ENCODE data around the gene ZNF653. TPM values are rescaled to one million over a fixed set of nuclear protein-coding genes. Genes with fewer than 3 reads are reported as not detected.

ZNF653 gene
- total RNA-seq, 1 experiment from 2014 or later: 9.8 TPM

DNA sequence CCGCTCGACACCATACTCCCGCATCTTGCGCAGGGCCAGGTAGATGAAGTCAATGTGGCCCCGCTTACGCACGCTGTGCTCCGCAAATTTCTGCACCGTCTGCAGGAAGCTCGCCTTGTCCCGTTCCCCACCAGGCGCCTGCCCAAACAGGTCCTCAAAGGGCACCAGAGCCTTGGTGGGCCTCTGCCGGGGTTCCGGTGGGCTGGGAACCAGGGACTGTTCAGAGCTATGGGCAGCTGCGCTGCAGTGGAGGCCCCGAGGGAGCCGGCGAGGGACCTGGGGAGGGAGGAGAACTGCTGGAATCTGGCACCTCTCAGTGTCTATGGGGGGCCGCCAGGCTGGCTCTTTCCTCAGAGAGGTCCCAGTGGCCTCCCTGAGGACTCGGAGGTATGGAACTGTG, 8.3 kb upstream of the ZNF653 start:
- DNase-seq (ENCODE audit: low spot score): no peak

DNA sequence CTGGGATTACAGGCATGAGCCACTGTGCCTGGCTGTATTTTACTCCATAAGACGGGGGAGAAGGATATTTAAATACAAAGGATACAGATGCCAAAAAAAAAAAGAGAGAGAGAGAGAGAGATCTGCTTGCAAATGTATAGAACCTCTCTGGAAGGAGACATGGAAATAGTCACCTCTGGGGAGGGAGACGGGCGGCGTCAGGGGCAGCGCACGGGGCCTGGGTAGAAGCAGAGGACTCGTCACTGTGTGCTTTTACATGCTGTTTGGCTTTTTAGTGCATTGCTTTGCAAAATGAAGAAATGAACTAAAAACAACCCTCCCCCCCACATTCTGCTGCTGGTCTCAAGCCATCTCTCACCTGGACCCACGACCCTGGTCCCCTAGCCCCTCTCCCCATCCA, 4.8 kb upstream of the ZNF653 start:
- DNase-seq (ENCODE audit: low spot score): no peak

DNA sequence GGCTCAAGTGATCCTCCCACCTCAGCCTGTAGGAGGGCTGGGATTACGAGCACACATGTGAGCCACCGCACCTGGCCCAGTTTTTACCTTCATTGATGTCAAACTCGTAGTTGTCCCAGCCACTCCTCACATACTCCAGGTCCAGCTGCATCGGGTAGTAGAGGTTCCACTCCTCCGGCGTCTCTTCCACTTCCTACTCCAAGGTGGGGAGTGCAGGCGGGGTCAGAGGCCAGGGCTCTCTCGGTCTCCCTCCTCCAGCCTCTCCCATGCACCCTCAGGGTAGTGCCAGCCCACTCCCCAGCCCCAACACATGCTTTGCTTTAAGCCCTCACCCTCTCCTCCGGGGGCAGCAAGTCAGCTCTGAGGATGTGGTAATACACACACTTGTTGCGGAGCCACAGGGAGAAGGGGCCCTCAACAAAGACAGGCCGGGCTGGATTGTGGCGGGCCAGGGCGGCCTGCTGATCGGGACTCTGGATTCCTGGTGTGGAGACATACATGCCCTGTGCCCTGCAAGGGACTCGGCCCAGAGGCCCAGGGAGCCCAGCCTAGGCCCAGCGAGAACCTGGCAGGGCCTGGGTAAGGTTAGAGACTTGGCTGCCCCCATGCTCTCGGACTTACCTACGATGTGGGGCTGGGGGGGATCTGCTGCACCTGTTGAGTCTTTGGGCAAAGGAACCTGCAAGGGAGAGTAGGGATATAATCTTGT, 1.9 kb upstream of the ZNF653 start:
- no peak for DNase-seq (ENCODE audit: low spot score)

DNA sequence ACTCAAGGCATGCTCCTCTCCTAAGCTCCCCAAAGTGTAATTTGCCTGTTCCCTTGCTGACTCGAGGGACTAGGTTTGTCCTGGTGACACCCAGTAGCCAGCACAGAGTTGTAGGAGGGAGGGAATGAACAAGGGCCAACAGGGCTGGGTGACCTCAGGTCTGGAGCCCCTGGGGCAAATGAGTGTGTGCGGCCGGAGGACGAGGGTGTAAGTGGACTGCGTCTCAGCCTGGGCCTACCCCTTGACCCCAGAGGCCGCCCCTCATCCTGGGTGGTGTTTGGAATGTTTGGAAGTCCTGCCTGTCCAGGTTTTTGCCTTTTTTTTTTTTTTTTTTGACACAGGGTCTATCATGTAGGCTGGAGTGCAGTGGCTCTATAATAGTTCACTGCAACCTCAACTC, 1.3 kb upstream of the ZNF653 start:
- DNase-seq (ENCODE audit: low spot score): no peak

DNA sequence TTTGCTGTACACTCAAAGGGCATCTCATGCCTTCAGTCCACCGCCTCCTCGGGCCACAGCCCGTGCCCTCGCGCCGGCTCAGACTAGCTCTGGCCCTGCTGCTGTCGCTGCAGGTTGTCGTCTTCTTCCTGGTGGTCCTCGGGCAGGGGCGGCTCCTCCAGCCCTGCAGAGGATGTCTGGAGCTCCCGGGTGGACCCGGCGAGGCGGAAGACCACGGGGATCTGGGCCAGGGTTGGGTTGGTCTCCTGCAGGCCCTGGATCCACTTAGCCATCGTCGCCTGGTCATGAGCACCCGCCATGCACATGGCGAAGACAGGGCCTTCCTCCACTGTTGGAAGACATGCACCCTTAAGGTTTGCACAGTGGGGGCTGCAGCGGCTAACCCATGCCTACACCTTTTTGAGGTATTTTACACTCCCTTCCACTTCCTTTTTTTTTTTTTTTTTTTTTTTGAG, 489 bp upstream of the ZNF653 start:
- DNase-seq (ENCODE audit: low spot score): no peak

DNA sequence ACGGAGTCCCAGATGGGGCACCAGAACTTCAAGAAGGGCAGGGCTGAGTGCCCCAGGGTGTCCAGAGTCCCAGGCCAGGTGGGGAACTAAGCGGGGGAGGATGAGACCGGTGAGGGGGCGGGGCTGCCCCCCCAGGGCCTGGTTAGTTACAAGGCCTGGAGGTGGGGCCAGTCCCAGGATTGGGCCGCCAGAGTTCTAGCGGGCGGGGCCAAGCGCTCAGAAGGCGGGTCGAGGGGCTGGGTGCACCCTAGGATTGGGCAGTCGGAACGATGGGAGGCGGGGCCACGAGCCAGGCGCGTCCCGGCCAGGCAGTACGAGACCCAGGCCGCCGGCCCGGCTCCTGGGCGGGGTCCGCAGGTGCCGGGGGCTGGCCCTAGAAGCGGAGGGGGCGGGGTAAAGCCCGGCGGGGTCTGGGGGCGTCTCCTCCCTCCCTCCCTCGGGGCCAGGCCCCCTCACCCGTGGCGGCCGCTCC, 571 bp downstream of the ZNF653 start:
- peak; percentile 91 for DNase-seq (ENCODE audit: low spot score)

DNA sequence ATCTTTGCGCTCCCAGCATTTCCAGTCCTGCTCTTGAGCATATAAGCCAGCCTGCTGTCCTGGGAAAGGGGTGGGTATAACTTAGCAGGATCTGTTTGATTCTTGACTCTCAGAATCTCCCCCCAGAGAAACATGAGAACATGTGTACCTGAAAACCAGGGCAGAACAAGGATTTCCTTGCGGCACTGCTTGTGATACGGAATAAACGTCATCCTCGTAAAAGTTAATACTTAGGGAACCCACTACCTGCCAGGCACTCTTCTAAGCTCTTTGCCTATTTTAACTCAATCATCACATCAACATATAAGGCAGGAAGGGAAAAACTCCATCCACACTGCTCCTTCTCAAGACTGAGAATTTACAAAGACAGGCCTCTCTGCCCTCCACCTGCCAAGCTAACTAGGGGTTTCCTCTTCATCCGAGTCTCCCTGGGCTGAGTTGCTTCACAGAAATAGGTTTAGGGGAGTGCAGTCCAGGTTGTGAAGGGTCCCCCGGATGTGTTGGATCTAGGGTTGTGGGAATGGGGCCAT, 1.1 kb downstream of the ZNF653 start:
- DNase-seq (ENCODE audit: low spot score): no peak

DNA sequence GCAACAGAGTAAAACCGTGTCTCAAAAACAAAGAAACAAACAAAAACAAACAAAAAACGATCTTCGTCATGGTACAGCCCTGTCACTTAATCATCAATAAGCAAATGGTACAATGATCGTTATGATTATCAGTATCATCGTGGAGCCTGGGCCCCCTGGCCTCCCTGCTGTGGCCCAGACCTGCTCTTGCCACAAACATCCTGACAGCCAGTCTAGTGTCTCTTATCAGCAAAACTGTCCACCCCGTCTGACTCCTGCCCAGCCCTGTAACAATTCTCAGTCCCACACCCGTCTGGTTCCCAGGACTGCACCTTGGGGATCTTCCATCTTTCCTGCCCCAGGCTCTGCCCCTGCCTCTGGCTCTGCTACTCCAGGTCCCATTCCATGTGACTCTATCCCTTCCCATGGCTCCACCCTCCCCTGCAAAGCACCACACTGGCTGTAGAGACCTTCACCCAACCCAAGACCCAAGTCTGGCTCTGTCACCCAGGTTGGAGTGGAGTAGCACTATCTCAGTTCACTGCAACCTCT, 5.7 kb downstream of the ZNF653 start:
- no peak for DNase-seq (ENCODE audit: low spot score)

DNA sequence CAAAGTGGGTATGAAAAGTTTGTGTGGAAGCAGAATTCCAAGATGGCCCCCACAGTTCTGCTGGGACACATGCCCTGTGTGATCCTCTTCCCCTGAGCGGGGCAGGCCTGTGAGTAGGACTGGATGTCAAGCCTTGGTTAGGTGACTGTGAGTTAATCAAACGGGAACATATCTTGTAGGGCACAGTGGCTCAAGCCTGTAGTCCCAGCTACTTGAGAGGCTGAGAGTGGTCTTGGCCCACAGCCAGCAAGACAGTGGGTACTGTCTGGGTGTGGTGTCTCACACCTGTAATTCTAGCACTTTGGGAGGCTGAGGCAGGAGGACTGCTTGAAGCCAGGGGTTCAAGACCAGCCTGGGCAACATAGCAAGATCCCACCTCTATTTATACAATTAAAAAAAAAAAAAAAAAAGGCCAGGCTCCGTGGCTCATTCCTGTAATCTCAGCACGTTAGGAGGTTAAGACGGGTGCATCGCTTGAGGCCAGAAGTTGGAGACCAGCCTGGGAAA, 6.4 kb downstream of the ZNF653 start:
- DNase-seq (ENCODE audit: low spot score): no peak

DNA sequence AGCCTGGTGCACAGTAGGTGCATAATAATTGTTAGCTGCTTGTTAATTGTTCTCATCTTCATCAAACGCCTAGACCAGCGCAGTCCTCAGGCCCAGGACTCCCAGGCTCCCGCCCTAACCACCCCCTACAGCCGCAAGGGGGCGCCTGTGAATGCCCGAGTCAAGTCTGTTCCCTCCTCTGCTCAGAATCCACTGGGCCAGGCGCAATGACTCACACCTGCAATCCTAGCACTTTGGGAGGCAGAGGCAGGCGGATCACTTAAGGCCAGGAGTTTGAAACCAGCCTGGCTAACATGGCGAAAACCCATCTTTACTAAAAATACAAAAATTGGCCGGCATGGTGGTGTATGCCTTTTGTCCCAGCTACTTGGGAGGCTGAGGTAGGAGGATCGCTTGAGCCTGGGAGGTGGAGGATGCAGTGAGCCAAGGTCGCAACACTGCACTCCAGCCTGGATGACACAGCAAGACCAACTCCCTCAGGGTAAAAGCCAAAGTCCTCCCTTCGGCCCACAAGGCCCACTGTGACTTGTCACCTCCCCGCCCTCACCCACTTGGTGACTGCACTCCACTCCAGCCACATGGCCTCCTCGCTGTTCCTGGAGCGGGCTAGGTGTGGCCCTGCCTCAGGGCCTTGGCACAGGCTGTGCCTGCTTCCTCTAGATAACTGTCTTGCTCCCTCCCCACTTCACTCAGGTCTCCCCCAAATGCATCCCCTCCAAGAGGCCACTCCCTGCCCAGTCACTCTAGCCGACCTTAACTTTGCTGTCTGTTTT, 9.1 kb downstream of the ZNF653 start:
- DNase-seq (ENCODE audit: low spot score): peak; percentile 53

DNA sequence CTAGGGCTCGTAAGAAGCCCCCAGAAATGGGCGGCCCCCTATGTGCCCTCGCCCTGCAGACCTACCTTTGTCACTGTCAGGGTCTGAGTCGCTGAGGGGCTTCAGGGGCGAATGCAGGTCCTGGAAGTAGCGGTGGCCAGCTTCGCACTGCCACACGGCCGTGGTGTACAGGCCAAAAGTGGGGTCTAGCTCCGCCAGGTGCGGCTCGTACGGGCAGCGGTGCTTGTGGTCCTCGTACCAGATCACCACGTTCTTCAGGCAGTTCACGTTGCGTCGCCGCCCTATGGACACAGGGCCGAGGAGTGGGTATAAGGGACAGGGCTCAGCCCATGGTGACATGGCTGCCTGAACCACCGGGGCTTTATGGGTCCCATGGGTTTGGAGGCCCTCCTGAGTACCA, 9.8 kb downstream of the ZNF653 start:
- no peak for DNase-seq (ENCODE audit: low spot score)

DNA sequence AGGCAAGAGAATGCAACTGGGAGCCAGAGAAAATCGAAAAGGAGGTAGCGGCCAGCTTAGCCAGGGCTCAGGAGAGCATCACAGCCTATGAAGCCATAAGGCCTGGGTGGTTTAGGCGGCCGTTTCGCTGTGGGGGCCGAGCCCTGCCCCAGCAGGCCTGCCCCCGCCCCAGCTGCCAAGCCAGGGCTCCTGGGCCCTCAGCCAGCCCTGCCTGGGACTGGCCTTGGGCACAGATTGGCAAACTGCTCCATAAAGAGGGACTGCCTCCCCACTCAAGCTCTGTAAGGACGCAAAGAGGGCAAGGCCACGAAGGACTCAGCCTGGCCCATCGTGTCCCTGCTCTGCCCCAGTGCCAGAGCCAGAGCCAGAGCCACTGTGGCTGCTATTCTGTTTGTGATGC, 10.2 kb downstream of the ZNF653 start:
- no peak for DNase-seq (ENCODE audit: low spot score)

DNA sequence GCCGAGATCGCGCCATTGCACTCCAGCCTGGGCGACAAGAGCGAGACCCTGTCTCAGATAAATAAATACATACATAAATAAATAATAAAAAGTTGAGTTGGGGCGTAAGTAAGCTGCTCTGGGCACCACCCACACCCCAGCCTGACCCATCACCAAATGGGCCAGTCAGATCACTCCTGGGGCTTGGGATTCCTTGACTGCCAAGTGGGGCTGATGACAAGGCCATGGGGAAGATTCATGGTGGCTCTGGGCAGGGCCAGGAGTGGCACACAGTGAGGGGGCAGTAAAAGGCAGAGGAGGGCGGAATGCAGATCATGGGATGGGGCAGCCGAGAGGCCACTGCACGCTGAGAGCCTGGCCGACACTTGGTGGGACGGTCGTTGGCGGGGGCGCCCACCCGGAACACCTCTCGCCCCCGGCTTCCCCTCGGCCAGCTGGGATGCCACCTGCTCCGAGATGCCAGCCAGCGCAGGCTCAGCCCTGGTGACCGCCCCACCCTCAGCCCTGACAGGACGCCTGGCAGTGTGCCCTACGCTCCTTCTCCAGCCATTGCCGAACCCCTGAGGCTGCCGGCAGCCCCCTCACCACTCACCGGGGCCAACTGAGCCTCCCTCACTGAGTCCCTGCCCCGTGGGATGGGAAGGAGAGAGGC, 10.9 kb downstream of the ZNF653 start:
- no peak for DNase-seq (ENCODE audit: low spot score)

DNA sequence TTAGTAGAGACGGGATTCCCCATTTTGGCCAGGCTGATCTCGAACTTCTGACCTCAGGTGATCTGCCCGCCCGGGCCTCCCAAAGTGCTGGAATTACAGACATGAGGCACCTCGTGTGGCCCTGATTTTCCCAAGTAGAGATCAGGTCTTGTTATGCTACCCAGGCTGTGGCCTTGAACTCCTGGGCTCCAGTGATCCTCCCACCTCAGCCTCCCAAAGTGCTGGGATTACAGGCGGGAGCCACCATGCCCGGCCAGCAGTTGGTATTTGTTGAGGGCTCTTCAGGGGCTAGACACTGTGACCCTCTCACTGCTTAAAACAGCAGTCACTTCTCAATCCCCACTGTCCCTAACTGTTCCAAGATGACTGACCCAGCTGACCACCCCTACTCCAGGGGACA, 16.3 kb downstream of the ZNF653 start:
- no peak for DNase-seq (ENCODE audit: low spot score)

DNA sequence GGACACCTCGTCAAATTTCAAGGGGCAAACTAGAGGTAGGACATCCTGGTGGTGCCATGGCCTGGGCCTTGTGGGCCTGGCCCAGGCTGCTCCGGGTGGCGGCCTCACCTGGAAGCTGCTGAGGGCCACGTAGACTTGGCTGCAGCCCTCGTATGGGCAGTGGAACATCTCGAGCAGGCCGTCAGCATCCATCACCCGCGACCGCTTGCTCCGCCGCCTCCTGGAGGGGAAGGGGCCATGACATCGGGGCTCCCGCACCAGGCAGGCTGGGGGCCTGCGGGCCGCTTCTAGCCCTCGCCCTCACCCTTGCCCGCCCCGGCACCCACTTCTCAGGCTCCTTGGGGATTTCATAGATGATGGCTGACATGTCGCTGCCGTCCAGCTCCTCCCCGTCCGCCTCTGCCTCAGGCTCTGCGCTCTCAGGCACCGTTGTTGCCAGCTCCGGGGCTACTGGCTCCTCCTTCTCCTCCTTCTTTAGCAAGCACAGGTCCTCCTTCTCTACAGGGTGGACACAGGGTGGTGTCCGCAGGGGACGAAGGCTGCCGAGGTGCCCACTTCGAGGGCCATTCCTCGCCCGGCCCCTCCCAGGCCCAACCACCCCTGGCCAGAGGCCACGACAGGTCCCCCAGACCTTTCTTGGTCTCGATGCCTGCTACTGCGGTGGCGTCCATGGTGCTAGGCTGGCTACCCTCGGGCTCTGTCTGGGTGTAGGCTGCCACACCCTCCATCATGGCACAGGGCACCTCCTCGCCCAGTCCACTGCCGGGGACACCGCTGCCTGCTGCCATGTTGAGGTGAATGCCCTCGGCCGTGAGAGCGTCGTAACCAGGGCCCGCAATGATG, 18.8 kb downstream of the ZNF653 start:
- no peak for DNase-seq (ENCODE audit: low spot score)

DNA sequence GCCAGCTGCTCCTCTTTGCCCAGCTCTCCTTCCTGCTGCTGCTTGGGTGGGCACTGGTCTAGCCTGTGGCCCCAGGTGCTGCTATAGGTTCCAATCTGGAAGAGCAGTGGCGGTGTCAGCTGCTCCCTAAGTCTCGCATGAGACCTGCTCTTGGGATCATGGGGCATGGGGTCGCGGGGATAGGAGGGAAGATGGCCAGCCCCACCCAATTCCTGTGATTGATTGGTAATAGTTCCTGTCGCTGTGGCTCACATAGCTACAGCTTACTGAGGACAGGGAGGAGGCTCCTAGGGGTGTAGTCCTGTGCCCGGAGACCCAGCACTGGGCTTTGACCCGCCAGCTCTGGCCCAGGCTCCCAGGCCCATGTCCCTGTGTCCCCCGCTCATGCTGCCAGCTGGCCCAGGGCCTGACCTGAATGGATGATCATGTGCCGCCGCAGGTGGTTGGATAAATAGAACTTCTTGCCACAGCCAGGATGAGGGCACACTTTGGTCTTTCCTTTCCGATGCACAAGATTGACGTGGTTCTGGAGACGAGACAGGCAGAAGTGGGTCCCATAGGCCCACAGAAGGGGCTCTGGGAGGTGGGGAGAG, 20.3 kb downstream of the ZNF653 start:
- DNase-seq (ENCODE audit: low spot score): no peak

DNA sequence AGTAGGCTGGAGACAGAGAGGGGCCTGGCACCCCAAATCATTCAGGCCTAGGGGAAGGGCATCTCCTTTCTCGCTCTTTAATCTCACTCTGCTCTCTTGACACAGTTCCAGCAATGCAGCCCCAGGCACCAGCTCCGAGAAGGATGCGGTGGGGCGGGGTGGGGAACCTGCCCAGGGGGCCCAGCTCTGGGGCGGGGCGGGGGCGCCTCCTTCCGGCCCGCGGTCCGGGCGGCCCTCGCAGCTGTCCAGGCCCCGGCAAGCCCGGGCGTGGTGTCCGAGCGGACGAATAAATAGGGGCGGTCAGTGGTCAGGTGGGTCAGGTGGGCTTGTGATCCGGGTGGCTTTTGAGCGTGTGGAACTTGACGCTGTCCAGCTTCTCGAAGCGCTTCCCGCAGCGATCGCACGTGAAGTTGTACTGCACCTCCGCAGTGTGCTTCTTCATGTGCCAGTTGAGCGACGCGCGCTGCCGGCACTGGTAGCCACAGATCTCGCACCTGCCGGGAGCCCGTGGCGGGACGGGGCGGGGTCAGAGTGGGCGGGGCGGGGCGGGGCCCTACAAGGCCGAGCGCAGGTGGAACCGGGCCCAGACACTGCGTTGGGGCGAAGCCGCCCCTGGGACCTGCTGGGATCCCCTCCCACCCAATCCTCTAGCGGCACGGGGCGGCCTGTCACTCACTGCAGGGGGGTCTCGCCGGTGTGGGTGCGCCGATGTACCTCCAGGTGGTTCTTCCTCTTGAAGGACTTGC, 22.1 kb downstream of the ZNF653 start:
- DNase-seq (ENCODE audit: low spot score): no peak

DNA sequence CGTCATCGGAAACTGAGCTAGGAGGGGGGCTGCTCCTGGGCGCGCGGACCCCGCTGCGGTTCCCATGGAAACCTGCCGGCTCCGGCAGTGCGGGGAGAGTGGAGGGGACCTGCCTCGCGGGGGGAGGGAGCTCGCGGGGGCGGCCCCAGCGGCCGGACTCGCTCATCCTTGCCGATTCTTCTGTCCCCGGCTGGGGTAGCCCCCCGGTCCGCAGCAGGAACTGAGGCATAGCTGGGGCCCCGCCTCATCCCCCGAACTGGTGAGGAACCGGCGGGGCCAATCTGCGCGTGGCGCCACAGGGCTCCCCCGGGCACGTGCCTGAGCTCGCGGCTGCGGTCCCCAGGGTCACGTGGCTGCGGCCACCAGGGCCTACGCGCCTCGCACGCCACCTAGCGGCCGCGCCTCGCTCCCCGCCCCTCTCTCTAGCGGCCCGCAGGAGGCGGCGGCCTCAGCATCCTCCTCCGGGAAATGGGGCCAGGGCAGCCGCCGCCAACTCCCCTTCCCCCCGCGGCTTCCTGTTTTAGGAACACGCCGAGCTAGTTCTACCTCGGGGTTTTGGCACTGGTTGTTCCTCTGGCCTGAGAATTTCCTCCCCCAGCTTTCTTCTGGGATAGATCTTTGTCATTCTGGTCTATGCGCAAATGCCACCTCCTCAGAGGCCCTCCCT, 23.1 kb downstream of the ZNF653 start:
- DNase-seq (ENCODE audit: low spot score): peak; percentile 32

Measured in HT-29 (cell line).